Esophagus muscularis mucosa (tissue), 4 donors: ENCODE data around the gene CCNQ. TPM values are rescaled to one million over a fixed set of nuclear protein-coding genes. Genes with fewer than 3 reads are reported as not detected.

Experiments used
- DNase-seq: peaks from one replicate; pipeline ENCODE4 v3.0.0-alpha.2; 2017; ENCODE audit errors: extremely low spot score
- H3K27ac ChIP-seq, 4 donors: fragments of 200-600 bp; sonication (generic); replicated peaks in 1 of 4; 1 replicate in 3 of 4; 2 replicates in 1 of 4; pipeline ENCODE4 v1.5.1; 2016 to 2019; ENCODE audit warnings: mild to moderate bottlenecking in 1 of 4
- H3K27me3 ChIP-seq, 4 donors: fragments of 200-600 bp; sonication (generic); one replicate each; pipeline versions ENCODE4 v1.5.1 to v1.6.0; 2016 to 2019
- H3K36me3 ChIP-seq, 4 donors: fragments of 200-600 bp; sonication (generic); one replicate each; pipeline ENCODE4 v1.5.1; 2016 to 2019
- H3K4me1 ChIP-seq, 4 donors: fragments of 200-600 bp; sonication (generic); one replicate each; pipeline ENCODE4 v1.5.1; 2016 to 2019
- H3K4me3 ChIP-seq, 4 donors: fragments of 200-600 bp; sonication (generic); 1 replicate in 2 of 4; 2 replicates in 2 of 4; pipeline ENCODE4 v1.5.1; 2016 to 2019; ENCODE audit warnings: mild to moderate bottlenecking in 4 of 4, moderate library complexity in 1 of 4
- H3K9me3 ChIP-seq, 4 donors: fragments of 200-600 bp; sonication (generic); 1 replicate in 3 of 4; 2 replicates in 1 of 4; pipeline ENCODE4 v1.5.1; 2016 to 2019
- EP300 ChIP-seq: sonication (generic); formaldehyde crosslinking; IDR thresholded peaks from one replicate; pipeline ENCODE4 v1.6.1; 2017; ENCODE audit warnings: antibody characterized with exemption
- POLR2A ChIP-seq: fragments of 450-650 bp; IDR thresholded peaks from one replicate; pipeline ENCODE4 v1.6.1; 2017; ENCODE audit warnings: antibody characterized with exemption, moderate library complexity, mild to moderate bottlenecking, low read depth
- POLR2AphosphoS5 ChIP-seq, 2 donors: sonication (generic); formaldehyde crosslinking; IDR thresholded peaks; one replicate each; pipeline ENCODE4 v1.6.1; 2017; ENCODE audit warnings: antibody characterized with exemption in 2 of 2
- WGBS: methylation state at CpG from one replicate; pipeline ENCODE4 v1.1.5; 2018; 5-methylcytosine and 5-hydroxymethylcytosine counted together
- intact Hi-C: fragments of 100-400 bp; cut with DNase I; formaldehyde crosslinking; loops from one replicate; pipeline ENCODE4 v1.15.1; 2023
- total RNA-seq, 4 donors: library from RNA; depleted of rRNA; stranded (reverse); fragments of >200 nt; gene quantifications; one replicate each; pipeline versions ENCODE4 v1.1.0 to v1.2.1, GENCODE V29; 2016
- TF ChIP-seq, protein P1 (sequence below), 3 experiments: fragments of 200-600 bp in 2 of 3; fragments of 450-650 bp in 1 of 3; sonication (generic) in 2 of 3; IDR thresholded peaks; one replicate each; pipeline ENCODE4 v1.5.1; 2017 to 2019; ENCODE audit warnings: antibody characterized with exemption in 3 of 3, mild to moderate bottlenecking in 2 of 3, moderate library complexity in 1 of 3

CCNQ gene
- total RNA-seq, 4 donors from 2014 or later = 38.6 to 58.3 (median 49.8) TPM

DNA sequence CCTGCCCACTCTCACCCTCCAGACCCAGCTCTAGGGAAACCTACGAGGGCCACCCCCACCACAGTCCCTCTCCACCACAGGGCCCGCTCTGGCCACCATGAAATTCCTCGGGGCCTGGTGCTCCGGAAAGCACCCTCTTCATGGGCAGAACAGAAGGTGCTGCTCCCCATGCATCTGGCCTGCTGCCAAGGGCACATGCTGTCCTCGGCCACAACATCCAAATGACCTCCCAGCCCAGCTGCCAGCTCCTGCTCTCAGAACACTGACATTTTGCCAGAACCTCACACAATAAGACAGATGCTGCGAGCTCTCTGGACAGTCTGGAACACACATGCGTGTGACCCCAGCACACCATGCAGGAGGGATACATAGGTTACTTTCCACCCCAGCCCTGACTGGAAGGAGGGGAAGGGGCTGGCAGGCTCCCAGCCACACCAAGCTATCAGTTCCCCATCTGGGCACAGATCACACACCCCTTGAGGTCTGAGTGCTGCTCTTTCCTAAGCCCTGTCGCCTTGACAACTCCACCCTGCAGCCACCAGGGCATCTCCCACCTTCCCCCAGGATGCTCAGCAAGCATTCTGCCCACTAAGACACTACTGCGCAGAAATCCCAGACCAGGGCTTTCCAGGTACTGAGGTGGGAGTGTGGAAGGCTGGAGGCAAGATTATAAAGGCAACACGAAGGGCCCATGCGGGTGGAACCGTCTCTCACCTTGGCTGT lies 5.8 kb downstream of the CCNQ start:
- H3K27ac ChIP-seq = no peak overlapping the region
- peaks cover 9 to 19% (median 14%) of the 10 kb centered on the region in 4 donors for H3K4me1 ChIP-seq
- WGBS = 78% methylated on average over 10 of the region's 12 CpGs
- no peak overlapping the region for H3K4me3 ChIP-seq
- H3K36me3 ChIP-seq = peaks cover 10 to 78% (median 59%) of the 10 kb centered on the region in 4 donors
- intact Hi-C loops = no loop called here
- TF ChIP-seq POLR2A = no peak
- TF ChIP-seq, protein P1, sequence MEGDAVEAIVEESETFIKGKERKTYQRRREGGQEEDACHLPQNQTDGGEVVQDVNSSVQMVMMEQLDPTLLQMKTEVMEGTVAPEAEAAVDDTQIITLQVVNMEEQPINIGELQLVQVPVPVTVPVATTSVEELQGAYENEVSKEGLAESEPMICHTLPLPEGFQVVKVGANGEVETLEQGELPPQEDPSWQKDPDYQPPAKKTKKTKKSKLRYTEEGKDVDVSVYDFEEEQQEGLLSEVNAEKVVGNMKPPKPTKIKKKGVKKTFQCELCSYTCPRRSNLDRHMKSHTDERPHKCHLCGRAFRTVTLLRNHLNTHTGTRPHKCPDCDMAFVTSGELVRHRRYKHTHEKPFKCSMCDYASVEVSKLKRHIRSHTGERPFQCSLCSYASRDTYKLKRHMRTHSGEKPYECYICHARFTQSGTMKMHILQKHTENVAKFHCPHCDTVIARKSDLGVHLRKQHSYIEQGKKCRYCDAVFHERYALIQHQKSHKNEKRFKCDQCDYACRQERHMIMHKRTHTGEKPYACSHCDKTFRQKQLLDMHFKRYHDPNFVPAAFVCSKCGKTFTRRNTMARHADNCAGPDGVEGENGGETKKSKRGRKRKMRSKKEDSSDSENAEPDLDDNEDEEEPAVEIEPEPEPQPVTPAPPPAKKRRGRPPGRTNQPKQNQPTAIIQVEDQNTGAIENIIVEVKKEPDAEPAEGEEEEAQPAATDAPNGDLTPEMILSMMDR (IDR thresholded peaks at IDR 0.05) = no peak
- no peak for TF ChIP-seq EP300
- TF ChIP-seq POLR2AphosphoS5 (IDR thresholded peaks at IDR 0.05) = no peak
- DNase-seq = no peak
- H3K27me3 ChIP-seq = no peaks in the 10 kb centered on the region
- peaks cover 0 to 5% (median 0%) of the 10 kb centered on the region in 4 donors for H3K9me3 ChIP-seq

DNA sequence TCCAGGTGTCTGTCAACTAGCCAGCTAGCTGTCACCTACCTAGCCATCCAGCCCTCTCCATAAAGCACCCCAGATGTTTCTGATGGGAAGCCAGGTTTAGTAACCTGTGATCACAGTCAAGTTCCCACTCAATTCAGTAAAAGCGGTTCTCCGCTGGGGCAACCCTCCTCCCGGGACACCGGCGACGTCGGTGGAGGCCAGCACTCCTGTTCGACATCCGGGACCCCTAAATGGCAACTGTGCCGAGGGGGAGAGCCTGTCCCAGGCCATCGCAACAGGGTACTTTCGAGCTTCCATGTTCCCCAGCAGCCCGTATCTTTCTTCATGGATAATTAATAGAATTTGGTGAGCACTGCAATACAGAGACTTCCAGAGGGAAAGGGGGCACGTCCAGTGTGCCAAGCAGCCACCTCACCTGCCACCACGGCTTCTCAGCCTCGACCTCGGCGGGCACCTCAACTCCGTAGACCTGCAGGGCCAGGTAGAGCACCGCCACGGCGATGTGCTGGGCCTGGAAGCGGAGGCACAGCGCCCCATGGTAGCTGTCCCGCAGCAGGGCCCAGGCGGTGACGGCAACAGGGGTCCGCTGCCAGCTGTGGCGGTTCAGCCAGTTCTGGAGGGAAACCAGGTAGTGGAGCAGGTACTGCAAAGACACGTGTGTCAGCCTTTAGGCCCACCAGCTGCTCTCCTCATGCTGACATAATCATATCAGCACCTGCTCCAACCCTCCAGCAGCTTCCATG lies 6.7 kb downstream of the CCNQ start:
- no peak for TF ChIP-seq POLR2AphosphoS5 (IDR thresholded peaks at IDR 0.05)
- TF ChIP-seq, protein P1 (IDR thresholded peaks at IDR 0.05) = no peak
- TF ChIP-seq POLR2A = no peak
- no peak for TF ChIP-seq EP300
- H3K36me3 ChIP-seq = peaks cover 10 to 86% (median 67%) of the 10 kb centered on the region in 4 donors
- intact Hi-C loops = no loop called here
- peaks cover 0 to 2% (median 0%) of the 10 kb centered on the region in 4 donors for H3K9me3 ChIP-seq
- DNase-seq = no peak
- H3K4me3 ChIP-seq = no peak overlapping the region
- H3K4me1 ChIP-seq = peaks cover under 1 to 11% (median 7%) of the 10 kb centered on the region in 4 donors
- no peak overlapping the region for H3K27ac ChIP-seq
- no peaks in the 10 kb centered on the region for H3K27me3 ChIP-seq
- WGBS = 91% methylated on average over 19 of the region's 30 CpGs

DNA sequence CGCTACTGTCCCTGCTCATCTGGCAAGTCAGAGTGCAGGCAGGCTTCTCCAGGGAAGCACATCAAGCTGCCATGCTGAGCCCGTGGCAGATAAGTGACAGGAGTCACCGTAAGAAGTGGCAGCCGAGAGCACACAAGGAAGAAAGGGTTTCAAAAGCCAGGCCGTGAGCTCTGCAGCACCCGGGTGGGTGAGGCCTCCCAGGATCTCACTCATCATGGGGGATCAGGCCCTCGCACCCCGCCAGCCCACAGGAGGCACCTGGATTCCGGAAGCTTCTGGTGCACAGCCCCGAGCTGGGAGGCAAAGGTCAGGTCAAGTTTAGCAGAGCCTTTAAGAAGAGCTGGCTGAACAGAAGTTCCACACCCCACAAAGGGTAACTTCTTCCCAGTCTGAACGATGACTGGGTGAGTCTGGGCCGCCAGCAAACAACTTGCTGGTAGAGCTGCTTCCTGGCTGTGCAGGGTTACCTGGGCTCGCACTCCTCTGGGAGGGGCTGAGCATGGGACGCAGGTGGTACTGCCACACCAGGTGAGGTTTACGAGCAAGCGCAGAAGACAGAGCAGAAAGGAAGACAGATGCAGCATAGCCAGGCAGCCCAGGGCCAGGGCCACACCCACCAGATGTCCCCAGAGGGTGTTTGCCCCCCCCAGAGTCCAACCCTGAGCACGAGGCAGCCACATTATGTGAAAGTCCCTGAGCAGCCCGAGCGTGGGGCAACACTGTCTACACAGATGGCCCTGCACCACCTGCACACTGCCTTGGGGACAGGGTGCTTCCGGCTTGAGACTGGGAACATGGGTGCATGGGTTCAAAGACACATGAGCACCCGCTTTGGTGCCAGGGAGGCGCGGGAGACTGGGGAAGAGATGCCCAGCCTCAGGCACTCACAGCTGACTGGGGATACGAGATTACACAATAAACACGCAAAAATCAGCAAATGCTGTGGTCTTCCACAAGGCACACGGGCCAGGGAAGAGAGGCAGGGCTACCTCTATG lies 7.7 kb downstream of the CCNQ start:
- intact Hi-C loops = no loop called here
- Histone ChIP-seq H3K4me1 (peaks cover 0 to 7% (median 5%) of the 10 kb centered on the region in 4 donors), H3K9me3 (no peaks in the 10 kb centered on the region), H3K27me3 (no peaks in the 10 kb centered on the region), H3K4me3 (no peak overlapping the region), H3K36me3 (peaks cover 10 to 96% (median 72%) of the 10 kb centered on the region in 4 donors), H3K27ac (no peak overlapping the region)
- WGBS = 81% methylated on average over 19 of the region's 26 CpGs
- TF ChIP-seq, protein P1 (IDR thresholded peaks at IDR 0.05) = no peak
- TF ChIP-seq POLR2AphosphoS5 (IDR thresholded peaks at IDR 0.05) = no peak
- TF ChIP-seq EP300 = no peak
- TF ChIP-seq POLR2A = no peak
- DNase-seq = no peak

DNA sequence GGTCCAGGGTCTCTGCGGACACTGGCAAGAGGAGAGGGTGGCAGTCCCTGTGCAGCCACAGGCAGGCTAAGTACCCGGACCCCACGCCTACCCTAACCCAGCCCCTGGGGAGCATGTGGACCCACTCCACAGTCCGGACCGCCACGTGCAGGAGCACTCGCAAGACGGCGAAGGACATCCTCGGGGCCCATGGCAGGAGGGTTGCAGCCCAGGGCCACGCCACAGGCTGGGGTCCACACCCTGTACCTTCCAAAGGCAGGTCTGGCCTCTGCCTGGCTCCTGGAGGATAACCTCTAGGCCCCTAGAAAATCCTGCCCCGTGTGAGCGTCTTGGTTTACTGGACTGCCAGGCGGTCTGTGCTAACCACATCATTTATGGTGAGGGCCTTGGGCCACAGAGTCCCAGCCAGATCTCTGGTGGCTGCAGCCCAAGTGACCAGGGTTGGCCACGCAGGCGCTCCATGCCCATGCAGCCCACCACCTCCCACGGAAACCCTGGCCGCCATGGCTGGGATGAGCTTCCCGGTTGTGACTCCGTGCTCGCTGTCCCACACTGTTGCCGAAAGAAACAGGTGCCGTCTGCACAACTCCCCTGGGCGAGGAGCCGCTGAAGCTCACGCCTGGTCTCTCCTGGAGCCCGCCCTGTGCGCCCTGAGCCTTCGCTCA lies 10.0 kb downstream of the CCNQ start:
- no peak for DNase-seq
- Histone ChIP-seq H3K4me3 (no peak overlapping the region), H3K27me3 (no peaks in the 10 kb centered on the region), H3K27ac (no peak overlapping the region), H3K9me3 (no peaks in the 10 kb centered on the region), H3K36me3 (peaks cover 0 to 81% (median 56%) of the 10 kb centered on the region in 4 donors), H3K4me1 (peaks cover 0 to 7% (median 5%) of the 10 kb centered on the region in 4 donors)
- intact Hi-C loops = no loop called here
- TF ChIP-seq EP300 = no peak
- TF ChIP-seq POLR2A = no peak
- TF ChIP-seq POLR2AphosphoS5 (IDR thresholded peaks at IDR 0.05) = no peak
- TF ChIP-seq, protein P1 (IDR thresholded peaks at IDR 0.05) = no peak
- 89% methylated on average over 18 of the region's 29 CpGs for WGBS
